Activated naive CD4-positive, alpha-beta T cell treated with anti-CD3 and anti-CD28 coated beads for 36 hours (primary cell): ENCODE measurements around the gene NKAP. TPM values are rescaled to one million over a fixed set of nuclear protein-coding genes. Genes with fewer than 3 reads are reported as not detected.
"Not testable (repeated sequence)": the region's sequence is repeated elsewhere in the genome, so short reads cannot be mapped to it uniquely, and the experiment has no call there.

Experiments used
- CTCF ChIA-PET: fragments of 350-600 bp; sonication (Branson Sonifier 250); formaldehyde crosslinking; loops from one replicate; lab custom pipeline; 2021; ENCODE audit warnings: antibody characterized with exemption; lab: Charles Lee
- DNase-seq: peaks from one replicate; pipeline ENCODE4 v3.0.0-alpha.2; 2020
- H3K27ac Mint-ChIP-seq: one replicate; pipeline ENCODE4 v1.8.0; 2021; ENCODE audit warnings: mild to moderate bottlenecking, mixed read lengths
- H3K27me3 Mint-ChIP-seq: one replicate; pipeline ENCODE4 v1.8.0; 2021; ENCODE audit warnings: low read depth, mixed read lengths
- H3K36me3 Mint-ChIP-seq: one replicate; pipeline ENCODE4 v1.8.0; 2021; ENCODE audit warnings: low read depth, mixed read lengths
- H3K4me1 Mint-ChIP-seq: one replicate; pipeline ENCODE4 v1.8.0; 2021; ENCODE audit warnings: low read depth, mixed read lengths
- H3K4me3 Mint-ChIP-seq: one replicate; pipeline ENCODE4 v1.8.0; 2021; ENCODE audit warnings: mild to moderate bottlenecking, moderate library complexity, mixed read lengths
- H3K9me3 Mint-ChIP-seq: one replicate; pipeline ENCODE4 v1.8.0; 2021; ENCODE audit warnings: mixed read lengths
- intact Hi-C: fragments of 100-400 bp; cut with micrococcal nuclease; formaldehyde crosslinking; loops from one replicate; pipeline ENCODE4 v1.15.1; 2023
- total RNA-seq, 2 experiments: library from RNA; stranded (reverse); gene quantifications; one replicate each; pipeline ENCODE4 v1.2.3, GENCODE V29; 2021

The NKAP gene
- total RNA-seq, 2 experiments from 2014 or later: 12.3 to 12.7 TPM

- no peak for DNase-seq
- no peak overlapping the region for H3K27ac Mint-ChIP-seq
- H3K27me3 Mint-ChIP-seq: no peaks in the 10 kb centered on the region
- no peaks in the 10 kb centered on the region for H3K4me1 Mint-ChIP-seq
- CTCF ChIA-PET: interaction anchor here (0.7 kb wide), 1 partner anchor 31 kb away, joined by 3 read pairs; no protein-coding TSS in a partner anchor
- no peaks in the 10 kb centered on the region for H3K9me3 Mint-ChIP-seq
- H3K4me3 Mint-ChIP-seq: no peak overlapping the region
- intact Hi-C loops: no loop called here
- peaks cover 2% of the 10 kb centered on the region for H3K36me3 Mint-ChIP-seq
These were observed 23.5 kb downstream of the NKAP start for GRCh38 chrX:119919835-119920585.

GRCh38 chrX:119917877-119918276 lies 25.7 kb downstream of the NKAP start:
- Mint-ChIP-seq H3K4me1 (no peaks in the 10 kb centered on the region), H3K27me3 (no peaks in the 10 kb centered on the region), H3K9me3 (no peaks in the 10 kb centered on the region), H3K4me3 (no peak overlapping the region), H3K36me3 (no peaks in the 10 kb centered on the region), H3K27ac (no peak overlapping the region)
- intact Hi-C loops: no loop called here
- CTCF ChIA-PET: no interaction called here
- DNase-seq: no peak

DNA sequence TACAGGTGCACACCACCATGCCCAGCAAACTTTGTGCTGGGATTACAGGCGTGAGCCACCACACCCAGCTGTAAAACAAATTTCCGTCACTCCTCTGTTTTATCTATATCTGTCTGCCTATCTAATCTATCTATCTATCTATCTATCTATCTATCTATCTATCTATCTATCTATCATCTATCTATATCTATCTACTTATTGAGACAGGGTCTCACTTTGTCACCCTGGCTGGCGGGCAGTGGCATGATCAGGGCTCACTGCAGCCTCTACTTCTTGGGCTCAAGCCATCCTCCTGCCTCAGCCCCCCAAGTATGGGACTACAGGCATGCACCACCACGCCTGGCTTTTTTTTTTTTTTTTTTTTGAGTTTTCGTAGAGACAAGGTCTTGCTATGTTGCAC lies 27.2 kb downstream of the NKAP start:
- no peaks in the 10 kb centered on the region for H3K27me3 Mint-ChIP-seq
- H3K36me3 Mint-ChIP-seq: no peaks in the 10 kb centered on the region
- no peak overlapping the region for H3K27ac Mint-ChIP-seq
- CTCF ChIA-PET: no interaction called here
- no peak overlapping the region for H3K4me3 Mint-ChIP-seq
- intact Hi-C loops: no loop called here
- DNase-seq: no peak
- no peaks in the 10 kb centered on the region for H3K9me3 Mint-ChIP-seq
- no peaks in the 10 kb centered on the region for H3K4me1 Mint-ChIP-seq

- no peak overlapping the region for H3K4me3 Mint-ChIP-seq
These were observed 42.6 kb downstream of the NKAP start for GRCh38 chrX:119900976-119901375.

DNA sequence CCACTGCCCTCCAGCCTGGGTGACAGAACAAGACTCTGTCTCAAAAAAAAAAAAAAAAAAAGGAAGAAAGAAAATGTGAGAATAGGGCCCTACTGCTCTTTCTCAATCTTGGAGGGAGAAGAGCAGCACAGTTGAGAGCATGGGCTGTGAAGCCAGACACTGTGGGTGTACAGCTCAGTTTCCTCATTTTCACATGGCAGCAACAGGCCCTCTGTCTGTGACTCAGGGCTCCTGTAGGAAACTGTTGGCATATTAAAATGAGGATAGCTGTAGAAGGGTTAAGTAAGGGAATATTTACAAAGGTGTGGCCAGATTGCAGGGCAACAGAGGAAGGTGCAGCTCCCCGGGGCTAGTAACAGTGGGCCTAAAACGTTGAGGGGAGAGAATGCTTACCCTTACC lies 44.4 kb downstream of the NKAP start:
- Mint-ChIP-seq H3K4me3 (no peak overlapping the region), H3K9me3 (no peaks in the 10 kb centered on the region), H3K36me3 (no peaks in the 10 kb centered on the region), H3K4me1 (peaks cover 3% of the 10 kb centered on the region), H3K27me3 (no peaks in the 10 kb centered on the region), H3K27ac (no peak overlapping the region)
- DNase-seq: no peak
- intact Hi-C loops: no loop called here
- CTCF ChIA-PET: interaction anchor here (0.8 kb wide), 1 partner anchor 12 kb away, joined by 7 read pairs; no protein-coding TSS in a partner anchor

More at GRCh38 chrX:119900976-119901375, 42.6 kb downstream of the NKAP start:
- intact Hi-C loops: no loop called here
- Mint-ChIP-seq H3K9me3 (no peaks in the 10 kb centered on the region), H3K27me3 (no peaks in the 10 kb centered on the region), H3K27ac (no peak overlapping the region), H3K4me1 (peaks cover 3% of the 10 kb centered on the region), H3K36me3 (no peaks in the 10 kb centered on the region)
- CTCF ChIA-PET: no interaction called here
- DNase-seq: no peak

DNA sequence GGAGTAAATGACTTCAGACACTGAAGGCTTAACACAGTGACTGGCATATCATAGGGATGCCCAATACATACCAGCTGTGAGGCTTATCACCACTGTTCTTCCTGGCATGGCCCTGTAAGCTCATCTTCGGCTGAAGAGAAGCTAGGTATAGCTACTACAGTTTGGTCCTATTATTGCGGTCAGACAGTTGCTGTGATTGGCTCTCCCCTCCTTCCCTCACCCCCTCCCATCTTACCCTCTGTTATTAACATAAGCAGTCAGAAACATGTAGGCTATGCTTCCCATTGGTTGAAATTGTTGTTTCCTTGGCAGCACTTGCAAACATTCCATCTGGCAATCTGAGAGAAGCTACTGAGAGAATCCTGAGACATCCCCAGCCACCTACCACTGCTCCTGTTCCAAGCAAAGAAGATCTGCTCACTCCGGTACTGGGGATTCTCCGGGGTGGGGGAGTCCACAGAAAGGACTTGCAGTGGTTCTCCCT lies 47.7 kb downstream of the NKAP start, which contains the start of gene AKAP14:
AKAP14 (plus strand) TSS at position 51 of the 484 bp plus-strand sequence. CDS start 7,331 bp downstream, outside the sequence.
- DNase-seq: no peak
- no peak within 1 kb of the TSS for H3K27ac Mint-ChIP-seq
- peaks cover 2% of the 10 kb centered on the region for H3K4me1 Mint-ChIP-seq
- H3K9me3 Mint-ChIP-seq: no peaks in the 10 kb centered on the region
- no peaks in the 10 kb centered on the region for H3K36me3 Mint-ChIP-seq
- H3K27me3 Mint-ChIP-seq: no peaks in the 10 kb centered on the region
- H3K4me3 Mint-ChIP-seq: no peak within 1 kb of the TSS
- intact Hi-C loops: no loop called here
- CTCF ChIA-PET: interaction anchor here (0.8 kb wide), 1 partner anchor 8 kb away, joined by 3 read pairs; no protein-coding TSS in a partner anchor

GRCh38 chrX:119891961-119892692 lies 51.4 kb downstream of the NKAP start:
- intact Hi-C loops, H3K27ac Mint-ChIP-seq, H3K4me3 Mint-ChIP-seq, DNase-seq, H3K4me1 Mint-ChIP-seq, H3K36me3 Mint-ChIP-seq, H3K9me3 Mint-ChIP-seq, H3K27me3 Mint-ChIP-seq: not testable (repeated sequence)
- CTCF ChIA-PET: interaction anchor here (0.6 to 0.7 kb wide), 3 partner anchors 12 to 380 kb away, joined by 3 to 4 read pairs (median 3); no protein-coding TSS in a partner anchor

- H3K4me3 Mint-ChIP-seq, H3K36me3 Mint-ChIP-seq, H3K27me3 Mint-ChIP-seq, DNase-seq, H3K27ac Mint-ChIP-seq, CTCF ChIA-PET, intact Hi-C loops, H3K9me3 Mint-ChIP-seq: not testable (repeated sequence)
- peaks cover 10% of the 10 kb centered on the region for H3K4me1 Mint-ChIP-seq
These were observed 52.9 kb downstream of the NKAP start for GRCh38 chrX:119890626-119891025.

- Mint-ChIP-seq H3K4me3 (peak overlapping the region; percentile 42), H3K9me3 (no peaks in the 10 kb centered on the region), H3K27ac (no peak overlapping the region), H3K4me1 (peaks cover 10% of the 10 kb centered on the region), H3K27me3 (no peaks in the 10 kb centered on the region), H3K36me3 (no peaks in the 10 kb centered on the region)
- DNase-seq: peak; percentile 72
- CTCF ChIA-PET: interaction anchor here (0.6 to 2.0 kb wide), 20 partner anchors 8 to 633 kb away, joined by 3 to 12 read pairs (median 4); partner anchors contain the start of genes AKAP14, RPL39 and UPF3B
- intact Hi-C loops: no loop called here
These were observed 55.7 kb downstream of the NKAP start for GRCh38 chrX:119887721-119888425.

DNA sequence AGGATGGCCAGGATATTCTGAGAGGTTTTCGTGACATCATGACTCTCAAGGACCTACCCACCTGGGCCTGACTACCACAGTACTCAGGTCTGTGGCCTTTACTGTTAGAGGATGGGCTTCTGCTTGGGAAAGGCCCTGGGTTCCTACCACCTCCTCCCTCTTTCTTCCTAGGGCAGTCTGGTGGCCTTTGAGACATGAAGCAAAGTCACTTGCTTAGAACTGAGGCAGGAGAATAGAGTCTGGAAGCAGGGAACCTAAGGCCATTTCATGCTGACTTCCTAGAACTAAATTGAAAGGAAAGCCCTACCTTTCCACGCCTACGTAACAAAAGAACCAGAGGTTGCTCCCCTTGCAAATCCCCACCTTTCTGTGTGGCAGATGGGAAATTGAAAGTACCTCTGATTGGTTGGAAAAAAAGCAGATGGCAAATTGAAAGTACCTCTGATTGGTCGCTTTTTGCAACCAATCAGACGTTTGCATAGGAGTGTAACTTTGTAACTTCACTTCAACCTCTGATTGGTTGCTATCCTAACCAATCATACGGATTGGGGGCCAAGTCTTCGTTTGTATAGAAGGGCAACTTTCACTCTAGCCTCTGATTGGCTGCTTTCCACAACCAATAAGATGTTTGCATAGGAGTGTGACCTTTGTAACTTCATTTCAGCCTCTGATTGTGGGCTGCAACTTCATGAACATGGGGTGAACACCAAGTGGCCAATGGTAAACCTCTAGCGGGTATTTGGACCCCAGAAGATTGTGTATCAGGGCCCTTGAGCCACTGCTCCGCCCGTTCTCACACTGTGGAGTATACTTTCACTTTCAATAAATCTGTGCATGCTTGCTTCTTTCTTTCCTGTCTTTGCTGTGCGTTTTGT lies 57.8 kb downstream of the NKAP start:
- H3K36me3 Mint-ChIP-seq: no peaks in the 10 kb centered on the region
- CTCF ChIA-PET: interaction anchor here (2.0 kb wide), 1 partner anchor 7 kb away, joined by 12 read pairs; no protein-coding TSS in a partner anchor
- no peaks in the 10 kb centered on the region for H3K9me3 Mint-ChIP-seq
- no peak overlapping the region for H3K27ac Mint-ChIP-seq
- H3K4me3 Mint-ChIP-seq: peak overlapping the region; percentile 6
- peak; percentile 9 for DNase-seq
- peaks cover 12% of the 10 kb centered on the region for H3K4me1 Mint-ChIP-seq
- H3K27me3 Mint-ChIP-seq: no peaks in the 10 kb centered on the region
- intact Hi-C loops: no loop called here
